HEK293 (cell line): ENCODE data around the gene CEP63.

Source experiments
- CTCF ChIA-PET: fragments of 350-600 bp; formaldehyde crosslinking; extraction: SDS; loops from one replicate; lab custom pipeline; 2021; ENCODE audit warnings: antibody characterized with exemption; lab: Yijun Ruan, JAX
- POLR2A ChIA-PET: fragments of 300-600 bp; formaldehyde crosslinking; extraction: SDS; loops from one replicate; lab custom pipeline; 2020; ENCODE audit warnings: antibody characterized with exemption, inconsistent platforms; lab: Yijun Ruan, JAX
- H3K27ac ChIP-seq: fragments of 200-500 bp; sonication (Bioruptor generic); 2 replicates; pipeline ENCODE4 v1.5.1; 2014; ENCODE audit warnings: low read depth, low read length, control low read depth, inconsistent platforms; ENCODE audit errors: extremely low read depth
- H3K36me3 ChIP-seq, 2 experiments: fragments of 200-500 bp in 1 of 2; sonication (Bioruptor generic) in 1 of 2; 1 replicate in 1 of 2; 2 replicates in 1 of 2; pipeline ENCODE4 v1.5.1; 2014 to 2017; ENCODE audit warnings: inconsistent platforms in 2 of 2, low read length in 2 of 2; ENCODE audit not compliant: control insufficient read depth in 2 of 2, insufficient read depth in 1 of 2
- H3K4me1 ChIP-seq: fragments of 200-500 bp; sonication (Bioruptor generic); 2 replicates; pipeline ENCODE4 v1.5.1; 2014; ENCODE audit warnings: mild to moderate bottlenecking, low read length, inconsistent platforms; ENCODE audit not compliant: control insufficient read depth, insufficient read depth
- H3K4me3 ChIP-seq: 2 replicates; pipeline ENCODE4 v1.5.1; 2011; ENCODE audit warnings: low read depth, mild to moderate bottlenecking, control low read depth, low read length, moderate library complexity
- H3K9me3 ChIP-seq: fragments of 200-500 bp; sonication (Bioruptor generic); 2 replicates; pipeline ENCODE4 v1.5.1; 2014; ENCODE audit warnings: low read depth, low read length, inconsistent platforms; ENCODE audit not compliant: control insufficient read depth, insufficient read depth
- AEBP2 ChIP-seq: fragments of 450-650 bp; formaldehyde crosslinking; IDR thresholded peaks from 2 replicates; pipeline ENCODE4 v1.5.1; 2016; ENCODE audit warnings: missing biosample characterization, missing genetic modification characterization, borderline replicate concordance
- ATF2 ChIP-seq: fragments of 450-650 bp; formaldehyde crosslinking; IDR thresholded peaks from 2 replicates; pipeline ENCODE4 v1.5.1; 2016; ENCODE audit warnings: missing biosample characterization, missing genetic modification characterization, low read depth
- GFI1B ChIP-seq: fragments of 450-650 bp; formaldehyde crosslinking; IDR thresholded peaks from 2 replicates; pipeline ENCODE4 v1.5.1; 2016; ENCODE audit warnings: missing biosample characterization, missing genetic modification characterization
- IKZF3 ChIP-seq: fragments of 450-650 bp; IDR thresholded peaks from 2 replicates; pipeline ENCODE4 v1.5.0; 2018; ENCODE audit warnings: missing biosample characterization, mild to moderate bottlenecking, missing genetic modification characterization, moderate library complexity
- PRDM4 ChIP-seq: fragments of 450-650 bp; formaldehyde crosslinking; IDR thresholded peaks from 2 replicates; pipeline ENCODE4 v1.5.1; 2017; ENCODE audit warnings: missing biosample characterization, missing genetic modification characterization
- SCRT1 ChIP-seq: fragments of 450-650 bp; formaldehyde crosslinking; IDR thresholded peaks from 2 replicates; pipeline ENCODE4 v1.5.1; 2016; ENCODE audit warnings: missing biosample characterization, missing genetic modification characterization, borderline replicate concordance
- SCRT2 ChIP-seq: fragments of 450-650 bp; formaldehyde crosslinking; IDR thresholded peaks from 2 replicates; pipeline ENCODE4 v1.5.1; 2016; ENCODE audit warnings: missing biosample characterization, missing genetic modification characterization
- ZBTB48 ChIP-seq: fragments of 450-650 bp; formaldehyde crosslinking; IDR thresholded peaks from 2 replicates; pipeline ENCODE4 v1.5.1; 2016; ENCODE audit warnings: missing biosample characterization, missing genetic modification characterization
- ZNF114 ChIP-seq: fragments of 450-650 bp; formaldehyde crosslinking; IDR thresholded peaks from 2 replicates; pipeline ENCODE4 v1.5.0; 2017; ENCODE audit warnings: missing biosample characterization, missing genetic modification characterization
- ZNF16 ChIP-seq: fragments of 450-650 bp; formaldehyde crosslinking; IDR thresholded peaks from 2 replicates; pipeline ENCODE4 v1.5.1; 2016; ENCODE audit warnings: low read depth, missing biosample characterization, missing genetic modification characterization
- ZNF202 ChIP-seq: fragments of 450-650 bp; formaldehyde crosslinking; IDR thresholded peaks from 2 replicates; pipeline ENCODE4 v1.5.1; 2016; ENCODE audit warnings: missing biosample characterization, missing genetic modification characterization, borderline replicate concordance
- ZNF211 ChIP-seq: fragments of 450-650 bp; formaldehyde crosslinking; IDR thresholded peaks from 2 replicates; pipeline ENCODE4 v1.5.1; 2016; ENCODE audit warnings: low read depth, missing biosample characterization, missing genetic modification characterization
- ZNF26 ChIP-seq: fragments of 450-650 bp; formaldehyde crosslinking; IDR thresholded peaks from 2 replicates; pipeline ENCODE4 v1.5.1; 2016; ENCODE audit warnings: missing biosample characterization, missing genetic modification characterization
- ZNF324 ChIP-seq: fragments of 450-650 bp; formaldehyde crosslinking; IDR thresholded peaks from 2 replicates; pipeline ENCODE4 v1.5.1; 2016; ENCODE audit warnings: missing biosample characterization, missing genetic modification characterization
- ZNF530 ChIP-seq: fragments of 450-650 bp; formaldehyde crosslinking; IDR thresholded peaks from 2 replicates; pipeline ENCODE4 v1.5.1; 2016; ENCODE audit warnings: low read depth, missing biosample characterization, missing genetic modification characterization
- ZNF544 ChIP-seq: fragments of 450-650 bp; formaldehyde crosslinking; IDR thresholded peaks from 2 replicates; pipeline ENCODE4 v1.5.0; 2017; ENCODE audit warnings: missing biosample characterization, missing genetic modification characterization
- ZNF639 ChIP-seq: fragments of 450-650 bp; formaldehyde crosslinking; IDR thresholded peaks from 2 replicates; pipeline ENCODE4 v1.5.1; 2016; ENCODE audit warnings: missing biosample characterization, missing genetic modification characterization
- ZNF664 ChIP-seq: fragments of 450-650 bp; formaldehyde crosslinking; IDR thresholded peaks from 2 replicates; pipeline ENCODE4 v1.5.1; 2016; ENCODE audit warnings: missing biosample characterization, missing genetic modification characterization
- ZNF670 ChIP-seq: fragments of 450-650 bp; formaldehyde crosslinking; IDR thresholded peaks from 2 replicates; pipeline ENCODE4 v1.5.1; 2016; ENCODE audit warnings: missing biosample characterization, missing genetic modification characterization, low read depth
- ZNF704 ChIP-seq: fragments of 450-650 bp; formaldehyde crosslinking; IDR thresholded peaks from 2 replicates; pipeline ENCODE4 v1.5.1; 2016; ENCODE audit warnings: missing biosample characterization, missing genetic modification characterization
- ZNF776 ChIP-seq: fragments of 450-650 bp; formaldehyde crosslinking; IDR thresholded peaks from 2 replicates; pipeline ENCODE4 v1.5.0; 2017; ENCODE audit warnings: missing biosample characterization, missing genetic modification characterization, borderline replicate concordance
- ZNF830 ChIP-seq: fragments of 450-650 bp; IDR thresholded peaks from 2 replicates; pipeline ENCODE4 v1.5.0; 2018; ENCODE audit warnings: missing biosample characterization, missing genetic modification characterization, low read depth, mild to moderate bottlenecking, moderate library complexity
- ZSCAN5A ChIP-seq: fragments of 450-650 bp; formaldehyde crosslinking; IDR thresholded peaks from 2 replicates; pipeline ENCODE4 v1.5.1; 2016; ENCODE audit warnings: missing biosample characterization, missing genetic modification characterization

The CEP63 gene

GRCh38 chr3:134562055-134562454 is 76.2 kb downstream of the CEP63 start:
- H3K36me3 ChIP-seq = peaks cover 0 to 6% of the 10 kb centered on the region in 2 experiments; a peak in 1 of 3 replicates
- ChIA-PET CTCF (no interaction called here), POLR2A (no interaction called here)
- no peak overlapping the region for H3K27ac ChIP-seq
- H3K4me3 ChIP-seq = no peak overlapping the region
- no peaks in the 10 kb centered on the region for H3K4me1 ChIP-seq
- H3K9me3 ChIP-seq = no peaks in the 10 kb centered on the region
- TF ChIP-seq ZNF776 (no peak), SCRT2 (tag by site-specific recombination) (no peak), SCRT1 (tag by site-specific recombination) (no peak), ZNF114 (tag by site-specific recombination) (no peak), PRDM4 (tag by site-specific recombination) (no peak), ZNF639 (no peak), ZNF16 (tag by site-specific recombination) (no peak)

- Histone ChIP-seq H3K4me1 (no peaks in the 10 kb centered on the region), H3K9me3 (no peaks in the 10 kb centered on the region), H3K27ac (no peak overlapping the region)
- CTCF ChIA-PET = no interaction called here
- POLR2A ChIA-PET = no interaction called here
- TF ChIP-seq ZNF26 (tag by site-specific recombination) = no peak
- TF ChIP-seq GFI1B (tag by site-specific recombination) = no peak
- no peak for TF ChIP-seq ZSCAN5A
- TF ChIP-seq ZNF704 (tag by site-specific recombination) = no peak
- no peak for TF ChIP-seq ATF2 (tag by site-specific recombination)
- TF ChIP-seq ZNF664 (tag by site-specific recombination) = no peak
- TF ChIP-seq ZNF202 (tag by site-specific recombination) = no peak
- no peak for TF ChIP-seq ZNF544 (tag by site-specific recombination)
- TF ChIP-seq IKZF3 = no peak
- TF ChIP-seq ZNF776 = no peak
- TF ChIP-seq AEBP2 (tag by site-specific recombination) = no peak
- TF ChIP-seq ZNF670 (tag by site-specific recombination) = no peak
- no peak for TF ChIP-seq ZNF211
- TF ChIP-seq ZNF830 = no peak
- TF ChIP-seq ZNF530 (tag by site-specific recombination) = no peak
- TF ChIP-seq ZNF324 = no peak
- no peak for TF ChIP-seq ZBTB48 (tag by site-specific recombination)
- TF ChIP-seq, all 188 proteins: peak for 0
- Histone ChIP-seq H3K36me3 (peaks cover 0 to 6% of the 10 kb centered on the region in 2 experiments; a peak in 1 of 3 replicates), H3K4me3 (no peak overlapping the region)
Measured at GRCh38 chr3:134563601-134564000, 77.7 kb downstream of the CEP63 start.
